Measurements from ENCODE around the gene L3MBTL1.

The L3MBTL1 gene

DNA sequence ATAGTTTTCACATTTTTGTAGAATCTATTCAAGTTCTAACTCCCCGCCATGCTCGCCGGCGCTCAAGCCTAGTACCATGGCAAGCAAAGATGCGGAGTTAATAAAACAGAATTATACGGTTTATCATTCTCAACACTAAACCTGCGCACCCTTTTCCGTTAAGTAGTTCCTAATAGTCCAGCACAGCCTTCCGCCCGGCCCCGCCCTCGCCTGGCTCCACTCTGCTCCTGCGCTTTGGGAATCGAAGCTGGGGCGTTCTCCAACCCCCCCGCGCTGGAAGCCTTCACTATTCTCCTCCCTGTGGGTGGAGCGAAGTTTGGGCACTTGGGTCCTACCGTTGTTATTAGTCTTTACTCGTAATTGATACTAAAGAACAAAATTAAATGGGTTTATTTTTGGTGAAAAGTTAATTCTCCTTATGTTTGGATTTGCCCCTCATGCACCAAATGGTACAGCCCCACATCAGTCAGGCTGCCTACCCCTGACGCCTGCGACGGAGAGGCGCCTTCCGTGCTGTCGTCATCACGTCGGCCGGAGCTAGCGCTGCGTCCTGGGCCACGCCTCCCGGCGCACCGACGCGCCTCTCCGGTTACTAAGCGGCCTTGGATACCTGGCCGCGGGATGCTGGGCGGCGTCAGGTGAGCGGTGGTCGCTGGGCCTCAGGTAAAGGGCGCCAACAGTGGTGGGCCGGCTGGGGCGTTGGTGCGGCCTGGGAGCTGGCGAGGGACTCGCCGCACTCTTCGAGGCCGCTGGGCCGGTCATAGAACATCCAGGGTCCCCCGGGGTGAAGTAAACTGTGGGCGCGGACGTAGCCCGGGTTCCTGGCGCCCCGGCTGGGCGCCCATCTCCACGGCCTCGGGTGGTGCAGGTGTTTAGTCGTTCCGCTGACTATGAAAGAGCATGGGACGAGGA lies 83.2 kb downstream of the L3MBTL1 start, which contains the start of gene IFT52:
TSS of gene IFT52 (plus strand) at position 546 of the 912 bp plus-strand sequence. CDS start 3,762 bp downstream, outside the sequence.
- DNase-seq, result peak; percentile 78
